ENCODE measurements around the gene HMG20B.

GRCh38 chr19:3617463-3617862 is 44.7 kb downstream of the HMG20B start:
- TF ChIP-seq CTCF (IDR thresholded peaks at IDR 0.05) (no peak), POLR2AphosphoS5 (IDR thresholded peaks at IDR 0.05) (no peak), POLR2A (IDR thresholded peaks at IDR 0.05) (no peak)

All from stomach (tissue), 4 donors.